ENCODE results near the gene FKTN.
"Not testable (repeated sequence)": the region's sequence is repeated elsewhere in the genome, so short reads cannot be mapped to it uniquely, and the experiment has no call there.

The FKTN gene
- total RNA-seq, result 11.3 to 19.0 reads per million in 2 donors

- DNase-seq, result peak; percentile 65
Observed at GRCh38 chr9:105557804-105558610, at the start of gene FKTN. Gene FKTN (plus strand): TSS chr9:105558131. CDS start chr9:105575033, 16,902 bp downstream.

- DNase-seq, result no peak
Observed at GRCh38 chr9:105508530-105508929, 49.4 kb upstream of the FKTN start.

GRCh38 chr9:105510024-105510423, 47.9 kb upstream of the FKTN start:
- DNase-seq, result no peak

- DNase-seq, result no peak
Observed at GRCh38 chr9:105511446-105511845, 46.5 kb upstream of the FKTN start.

- no peak for DNase-seq
Observed at GRCh38 chr9:105515811-105516413, 42.0 kb upstream of the FKTN start.

- not testable (repeated sequence) for DNase-seq
Observed at GRCh38 chr9:105519710-105520369, 38.1 kb upstream of the FKTN start.

GRCh38 chr9:105520992-105521391, 36.9 kb upstream of the FKTN start:
- not testable (repeated sequence) for DNase-seq

GRCh38 chr9:105522618-105523385, 35.1 kb upstream of the FKTN start:
- DNase-seq, result not testable (repeated sequence)

GRCh38 chr9:105531530-105531929, 26.4 kb upstream of the FKTN start:
- no peak for DNase-seq

GRCh38 chr9:105535920-105536668, 21.8 kb upstream of the FKTN start:
- DNase-seq, result no peak

GRCh38 chr9:105539452-105539851, 18.5 kb upstream of the FKTN start:
- no peak for DNase-seq

GRCh38 chr9:105541838-105542237, 16.1 kb upstream of the FKTN start:
- no peak for DNase-seq

- no peak for DNase-seq
Observed at GRCh38 chr9:105554042-105554441, 3.9 kb upstream of the FKTN start.

GRCh38 chr9:105572455-105572854, 14.5 kb downstream of the FKTN start:
- no peak for DNase-seq

- not testable (repeated sequence) for DNase-seq
Observed at GRCh38 chr9:105579952-105580351, 22.0 kb downstream of the FKTN start.

- not testable (repeated sequence) for DNase-seq
Observed at GRCh38 chr9:105581550-105581949, 23.6 kb downstream of the FKTN start.

GRCh38 chr9:105593145-105593544, 35.2 kb downstream of the FKTN start:
- no peak for DNase-seq

GRCh38 chr9:105608721-105609598, 51.0 kb downstream of the FKTN start:
- DNase-seq, result no peak

GRCh38 chr9:105621001-105621400, 63.1 kb downstream of the FKTN start:
- no peak for DNase-seq

GRCh38 chr9:105625088-105625487, 67.2 kb downstream of the FKTN start:
- DNase-seq, result no peak

GRCh38 chr9:105632807-105633206, 74.9 kb downstream of the FKTN start:
- DNase-seq, result no peak

Measured in T-helper 9 cell (primary cell).